Mesenchymal stem cell (in vitro differentiated cells and primary cell): Measurements from ENCODE around the gene CEP162.
A peak's percentile ranks its signal among the peaks of the same experiment; 100 is the strongest.

Experiments used
- DNase-seq: peaks from one replicate; pipeline ENCODE4 v3.0.0-alpha.2; 2013
- H2AFZ ChIP-seq: one replicate; pipeline ENCODE4 v1.6.1; 2013; ENCODE audit warnings: low read depth, mild to moderate bottlenecking, control low read depth, inconsistent platforms, low read length, moderate library complexity
- H2AK5ac ChIP-seq: 2 replicates; pipeline ENCODE4 v1.6.1; 2013; ENCODE audit warnings: low read length, moderate library complexity, mild to moderate bottlenecking, inconsistent platforms; ENCODE audit not compliant: severe bottlenecking
- H2BK120ac ChIP-seq: one replicate; pipeline ENCODE4 v1.6.1; 2013; ENCODE audit warnings: low read depth, mild to moderate bottlenecking, inconsistent platforms, low read length, moderate library complexity
- H2BK12ac ChIP-seq, 2 experiments: one replicate each; pipeline ENCODE4 v1.6.1; 2013; ENCODE audit warnings: inconsistent platforms in 2 of 2, low read length in 2 of 2, mild to moderate bottlenecking in 2 of 2, moderate library complexity in 2 of 2, control low read depth in 1 of 2
- H2BK15ac ChIP-seq: one replicate; pipeline ENCODE4 v1.6.1; 2013; ENCODE audit warnings: mild to moderate bottlenecking, low read depth, inconsistent platforms; ENCODE audit not compliant: poor library complexity, severe bottlenecking
- H2BK5ac ChIP-seq: 2 replicates; pipeline ENCODE4 v1.6.1; 2013; ENCODE audit warnings: low read depth, mild to moderate bottlenecking, low read length, control low read depth, inconsistent platforms; ENCODE audit not compliant: poor library complexity, severe bottlenecking
- H3K14ac ChIP-seq, 2 experiments: one replicate each; pipeline ENCODE4 v1.6.1; 2013; ENCODE audit warnings: inconsistent platforms in 2 of 2, low read length in 2 of 2, control low read depth in 1 of 2, mild to moderate bottlenecking in 1 of 2, moderate library complexity in 1 of 2
- H3K18ac ChIP-seq, 2 experiments: one replicate each; pipeline ENCODE4 v1.6.1; 2013; ENCODE audit warnings: inconsistent platforms in 2 of 2, low read length in 2 of 2, control low read depth in 1 of 2, low read depth in 1 of 2, mild to moderate bottlenecking in 1 of 2
- H3K23ac ChIP-seq, 2 experiments: one replicate each; pipeline ENCODE4 v1.6.1; 2013; ENCODE audit warnings: inconsistent platforms in 2 of 2, low read length in 2 of 2, mild to moderate bottlenecking in 2 of 2, moderate library complexity in 2 of 2, control low read depth in 1 of 2
- H3K27ac ChIP-seq: 2 replicates; pipeline ENCODE4 v1.5.1; 2013; ENCODE audit warnings: mild to moderate bottlenecking, moderate library complexity, low read length, control low read depth, inconsistent platforms; ENCODE audit not compliant: poor library complexity, severe bottlenecking
- H3K27me3 ChIP-seq, 2 experiments: 2 replicates each; pipeline versions ENCODE4 v1.6.1 to v1.7.0; 2013; ENCODE audit warnings: low read length in 2 of 2, mild to moderate bottlenecking in 2 of 2, moderate library complexity in 2 of 2, control low read depth in 1 of 2, inconsistent platforms in 1 of 2; ENCODE audit not compliant: control insufficient read depth in 1 of 2, insufficient read depth in 1 of 2
- H3K36me3 ChIP-seq, 2 experiments: 2 replicates each; pipeline versions ENCODE4 v1.6.1 to v1.7.0; 2013; ENCODE audit warnings: low read length in 2 of 2, control low read depth in 1 of 2, inconsistent platforms in 1 of 2, low read depth in 1 of 2, mild to moderate bottlenecking in 1 of 2; ENCODE audit not compliant: insufficient read depth in 2 of 2, control insufficient read depth in 1 of 2
- H3K4ac ChIP-seq, 2 experiments: one replicate each; pipeline ENCODE4 v1.6.1; 2013; ENCODE audit warnings: inconsistent platforms in 2 of 2, low read length in 2 of 2, mild to moderate bottlenecking in 2 of 2, moderate library complexity in 2 of 2, control low read depth in 1 of 2, low read depth in 1 of 2
- H3K4me1 ChIP-seq: 2 replicates; pipeline ENCODE4 v1.6.1; 2013; ENCODE audit warnings: low read depth, low read length, control low read depth; ENCODE audit not compliant: control insufficient read depth, insufficient read depth
- H3K4me2 ChIP-seq: 2 replicates; pipeline ENCODE4 v1.6.1; 2013; ENCODE audit warnings: low read length, mild to moderate bottlenecking, inconsistent platforms; ENCODE audit not compliant: poor library complexity, severe bottlenecking
- H3K4me3 ChIP-seq, 2 experiments: 2 replicates each; pipeline versions ENCODE4 v1.5.1 to v1.7.0; 2013; ENCODE audit warnings: low read length in 2 of 2, mild to moderate bottlenecking in 2 of 2, control low read depth in 1 of 2, low read depth in 1 of 2; ENCODE audit not compliant: insufficient read depth in 1 of 2
- H3K79me1 ChIP-seq: replicated peaks from 2 replicates; pipeline ENCODE4 v1.6.1; 2013; ENCODE audit warnings: mild to moderate bottlenecking, control low read depth, low read length, inconsistent platforms; ENCODE audit not compliant: poor library complexity, severe bottlenecking
- H3K9ac ChIP-seq: 2 replicates; pipeline ENCODE4 v1.7.0; 2013; ENCODE audit warnings: mild to moderate bottlenecking, low read length, moderate library complexity
- H3K9me3 ChIP-seq: 2 replicates; pipeline ENCODE4 v1.7.0; 2013; ENCODE audit warnings: mild to moderate bottlenecking, low read length; ENCODE audit not compliant: control insufficient read depth
- H4K8ac ChIP-seq: one replicate; pipeline ENCODE4 v1.6.1; 2013; ENCODE audit warnings: inconsistent platforms, mild to moderate bottlenecking, low read length, moderate library complexity
- H4K91ac ChIP-seq: one replicate; pipeline ENCODE4 v1.6.1; 2013; ENCODE audit warnings: mild to moderate bottlenecking, low read length, inconsistent platforms
- WGBS: methylation state at CpG from one replicate; pipeline ENCODE4 v1.1.7; 2013; ENCODE audit warnings: mixed read lengths; 5-methylcytosine and 5-hydroxymethylcytosine counted together

The CEP162 gene

DNA sequence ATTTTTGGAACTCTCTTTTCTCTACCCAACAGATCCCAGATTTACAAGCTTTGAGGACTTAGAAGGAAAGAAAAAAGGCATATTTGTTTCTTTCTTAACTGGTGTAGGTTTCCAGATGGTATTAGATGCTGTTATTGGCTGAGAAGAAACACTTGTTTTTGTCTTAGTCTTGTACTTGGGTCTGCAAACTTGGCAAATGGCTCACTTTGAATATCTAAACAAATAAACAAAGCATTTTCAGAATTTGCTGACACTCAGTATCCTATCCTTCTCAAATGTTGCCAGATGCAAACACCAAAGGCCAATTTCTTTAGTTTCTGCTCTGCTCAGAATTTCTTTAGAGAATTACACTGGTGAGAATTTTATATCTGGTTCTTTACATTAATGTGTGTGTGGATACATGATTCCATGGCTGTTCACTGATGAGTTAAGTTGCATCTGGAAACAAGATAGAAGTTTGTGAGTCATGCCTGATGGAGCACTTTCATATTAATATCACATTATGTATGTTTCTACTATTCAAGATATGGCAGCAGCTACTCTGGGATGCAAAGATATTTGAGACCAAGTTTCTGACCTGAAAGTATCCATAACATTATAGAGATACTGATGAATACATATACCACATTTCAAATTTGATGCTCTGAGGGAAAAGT is 43.7 kb upstream of the CEP162 start:
- no peak overlapping the region for H2BK5ac ChIP-seq
- H3K27ac ChIP-seq, result no peak overlapping the region
- no peak overlapping the region for H4K91ac ChIP-seq
- no peak overlapping the region for H2BK15ac ChIP-seq
- H3K23ac ChIP-seq, result no peak overlapping the region
- H3K4ac ChIP-seq, result no peak overlapping the region
- DNase-seq, result no peak
- H3K27me3 ChIP-seq, result no peaks in the 10 kb centered on the region
- H3K9me3 ChIP-seq, result no peaks in the 10 kb centered on the region
- H3K36me3 ChIP-seq, result no peaks in the 10 kb centered on the region
- no peak overlapping the region for H3K9ac ChIP-seq
- no peak overlapping the region for H3K14ac ChIP-seq
- no peaks in the 10 kb centered on the region for H3K4me1 ChIP-seq
- H2AK5ac ChIP-seq, result no peak overlapping the region
- no peak overlapping the region for H4K8ac ChIP-seq
- H2BK120ac ChIP-seq, result no peak overlapping the region
- no peak overlapping the region for H2BK12ac ChIP-seq
- no peak overlapping the region for H3K18ac ChIP-seq
- H3K4me3 ChIP-seq, result no peak overlapping the region
- H3K79me1 ChIP-seq, result no peaks in the 10 kb centered on the region
- no peak overlapping the region for H2AFZ ChIP-seq
- no peak overlapping the region for H3K4me2 ChIP-seq

DNA sequence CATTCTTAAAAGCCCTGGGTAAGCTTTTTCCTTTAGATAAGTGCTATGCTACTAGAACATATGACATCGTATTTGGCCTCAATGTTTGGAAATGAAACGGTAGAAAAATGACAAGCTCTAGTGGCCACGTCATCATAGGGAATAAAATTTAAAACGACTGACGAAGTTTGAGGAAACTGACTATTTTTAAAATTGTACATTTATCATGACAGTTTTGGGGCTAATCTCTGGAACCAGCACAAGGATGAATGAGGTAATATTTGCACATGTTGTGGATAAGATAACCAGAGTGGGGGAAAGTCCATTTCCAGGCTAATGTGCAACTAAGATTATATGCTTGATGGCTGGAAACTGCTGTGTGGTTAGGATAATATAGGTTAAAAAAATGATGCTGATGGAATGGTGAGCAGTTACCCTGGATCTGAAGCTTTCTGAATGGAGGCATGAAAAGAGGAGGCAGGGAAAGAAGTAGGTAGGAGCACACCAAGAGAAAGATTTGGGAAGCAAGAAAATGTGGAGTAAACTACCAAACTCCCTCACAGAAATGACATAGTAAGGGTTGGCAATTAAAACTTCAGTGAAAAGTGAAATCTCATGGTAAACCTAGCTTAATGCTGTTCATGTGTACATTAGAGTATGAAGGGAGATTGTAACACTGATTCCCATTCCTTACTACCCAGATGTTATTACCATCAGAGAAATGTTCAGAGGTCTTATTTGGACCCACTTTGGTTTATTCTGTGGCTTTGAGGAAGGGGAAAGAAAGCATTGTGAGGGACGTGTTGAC is 42.7 kb upstream of the CEP162 start:
- no peak for DNase-seq
- H3K9me3 ChIP-seq, result no peaks in the 10 kb centered on the region
- no peak overlapping the region for H2BK5ac ChIP-seq
- no peak overlapping the region for H2BK15ac ChIP-seq
- WGBS, result 84% methylated on average over 6 of the region's 6 CpGs
- H3K36me3 ChIP-seq, result no peaks in the 10 kb centered on the region
- no peak overlapping the region for H4K8ac ChIP-seq
- no peak overlapping the region for H3K18ac ChIP-seq
- H3K4me2 ChIP-seq, result no peak overlapping the region
- H2AK5ac ChIP-seq, result no peak overlapping the region
- no peak overlapping the region for H3K4ac ChIP-seq
- no peak overlapping the region for H4K91ac ChIP-seq
- peaks cover 2% of the 10 kb centered on the region for H3K4me1 ChIP-seq
- no peak overlapping the region for H3K14ac ChIP-seq
- H3K23ac ChIP-seq, result no peak overlapping the region
- H3K4me3 ChIP-seq, result no peak overlapping the region
- no peaks in the 10 kb centered on the region for H3K27me3 ChIP-seq
- no peak overlapping the region for H3K27ac ChIP-seq
- no peak overlapping the region for H2AFZ ChIP-seq
- no peak overlapping the region for H2BK12ac ChIP-seq
- H3K79me1 ChIP-seq, result no peaks in the 10 kb centered on the region
- no peak overlapping the region for H3K9ac ChIP-seq
- H2BK120ac ChIP-seq, result no peak overlapping the region

DNA sequence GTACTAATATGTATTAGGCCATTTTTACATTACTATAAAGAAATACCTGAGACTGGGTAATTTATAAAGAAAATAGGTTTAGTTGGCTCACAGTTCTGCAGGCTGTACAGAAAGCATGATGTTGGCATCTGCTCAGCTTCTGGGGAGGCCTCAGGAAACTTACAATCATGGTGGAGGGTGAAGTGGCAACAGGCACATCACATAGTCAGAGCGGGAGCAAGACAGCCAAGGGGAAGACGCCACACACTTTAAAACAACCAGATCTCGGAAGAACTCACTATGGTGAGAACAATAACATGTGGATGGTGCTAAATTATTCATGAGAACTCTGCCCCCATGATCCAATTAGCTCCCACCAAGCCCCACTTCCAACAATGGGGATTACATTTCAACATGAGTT is 41.3 kb upstream of the CEP162 start:
- Histone ChIP-seq H3K4me3 (no peak overlapping the region), H2BK120ac (no peak overlapping the region), H3K4me1 (peaks cover 2% of the 10 kb centered on the region), H3K23ac (no peak overlapping the region), H3K9ac (no peak overlapping the region), H3K14ac (no peak overlapping the region), H4K8ac (no peak overlapping the region), H3K18ac (no peak overlapping the region), H4K91ac (no peak overlapping the region), H3K27me3 (no peaks in the 10 kb centered on the region), H2BK15ac (no peak overlapping the region), H3K27ac (no peak overlapping the region), H3K9me3 (no peaks in the 10 kb centered on the region), H3K36me3 (no peaks in the 10 kb centered on the region), H2AK5ac (no peak overlapping the region), H2AFZ (no peak overlapping the region), H2BK12ac (no peak overlapping the region), H3K79me1 (no peaks in the 10 kb centered on the region), H2BK5ac (no peak overlapping the region), H3K4ac (no peak overlapping the region), H3K4me2 (no peak overlapping the region)
- WGBS, result no CpG with 5 or more reads among the region's 3 CpGs
- no peak for DNase-seq

DNA sequence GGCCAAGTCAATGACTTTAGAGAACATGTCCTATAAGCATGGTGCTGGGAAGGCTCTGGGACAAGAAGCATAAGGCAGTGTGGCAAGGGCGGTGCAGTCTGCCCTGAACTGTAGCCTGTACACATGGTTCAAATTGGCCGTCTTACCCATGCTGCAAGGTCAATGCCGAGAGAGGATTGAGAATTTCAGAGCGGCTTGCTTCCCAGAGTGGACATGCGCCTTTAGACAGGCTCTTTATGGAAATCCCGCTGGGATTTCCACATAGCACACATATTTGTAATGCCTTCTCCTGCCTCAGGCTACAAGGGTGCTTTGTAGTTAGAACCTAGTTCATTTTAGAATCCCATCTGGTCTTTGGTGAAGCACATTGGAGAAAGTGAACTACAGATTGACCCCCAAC is 36.1 kb upstream of the CEP162 start:
- H2BK5ac ChIP-seq, result no peak overlapping the region
- no peak overlapping the region for H3K4me2 ChIP-seq
- 79% methylated on average over 6 of the region's 6 CpGs for WGBS
- H3K9me3 ChIP-seq, result no peaks in the 10 kb centered on the region
- H3K4me1 ChIP-seq, result peaks cover 4% of the 10 kb centered on the region
- H4K8ac ChIP-seq, result no peak overlapping the region
- H2AK5ac ChIP-seq, result no peak overlapping the region
- no peak overlapping the region for H3K4me3 ChIP-seq
- no peak overlapping the region for H2BK15ac ChIP-seq
- no peak overlapping the region for H3K23ac ChIP-seq
- no peak overlapping the region for H3K4ac ChIP-seq
- no peak overlapping the region for H2BK120ac ChIP-seq
- no peaks in the 10 kb centered on the region for H3K36me3 ChIP-seq
- no peak overlapping the region for H3K18ac ChIP-seq
- H3K9ac ChIP-seq, result no peak overlapping the region
- H2AFZ ChIP-seq, result no peak overlapping the region
- no peak overlapping the region for H2BK12ac ChIP-seq
- no peak overlapping the region for H4K91ac ChIP-seq
- no peaks in the 10 kb centered on the region for H3K27me3 ChIP-seq
- DNase-seq, result no peak
- H3K14ac ChIP-seq, result peak overlapping the region in 1 of 2 experiments; percentile 64
- H3K79me1 ChIP-seq, result no peaks in the 10 kb centered on the region
- H3K27ac ChIP-seq, result peak overlapping the region; percentile 12
